Small intestine (tissue), 7 donors: ENCODE results near the gene WFIKKN2. TPM values are rescaled to one million over a fixed set of nuclear protein-coding genes. Genes with fewer than 3 reads are reported as not detected.

ENCODE experiments used
- DNase-seq, 2 donors: peaks; one replicate each; pipeline versions ENCODE4 v3.0.0 to v3.0.0-alpha.2; 2013
- FAIRE-seq: peaks from 2 replicates; lab custom pipeline; 2012; peaks lifted over from hg19 to GRCh38; lab: Jason Lieb, UNC
- H3K27ac ChIP-seq, 3 donors: one replicate each; pipeline ENCODE4 v1.5.1; 2013; ENCODE audit warnings: low read length in 2 of 3, mild to moderate bottlenecking in 2 of 3, control low read depth in 1 of 3, inconsistent platforms in 1 of 3, low read depth in 1 of 3, moderate library complexity in 1 of 3
- H3K27me3 ChIP-seq, 3 donors: one replicate each; pipeline ENCODE4 v1.6.1; 2013; ENCODE audit warnings: low read length in 3 of 3, inconsistent platforms in 1 of 3; ENCODE audit not compliant: control insufficient read depth in 3 of 3, insufficient read depth in 3 of 3
- H3K36me3 ChIP-seq, 3 donors: one replicate each; pipeline ENCODE4 v1.6.1; 2013; ENCODE audit warnings: low read length in 3 of 3, inconsistent platforms in 1 of 3, low read depth in 1 of 3, mild to moderate bottlenecking in 1 of 3, moderate library complexity in 1 of 3; ENCODE audit not compliant: control insufficient read depth in 3 of 3, insufficient read depth in 2 of 3
- H3K4me1 ChIP-seq, 3 donors: one replicate each; pipeline ENCODE4 v1.6.1; 2013; ENCODE audit warnings: low read length in 2 of 3, inconsistent platforms in 1 of 3, low read depth in 1 of 3, mild to moderate bottlenecking in 1 of 3, moderate library complexity in 1 of 3; ENCODE audit not compliant: control insufficient read depth in 3 of 3, insufficient read depth in 2 of 3
- H3K4me3 ChIP-seq, 3 donors: one replicate each; pipeline ENCODE4 v1.5.1; 2013; ENCODE audit warnings: low read length in 3 of 3, control low read depth in 1 of 3, inconsistent platforms in 1 of 3, low read depth in 1 of 3, mild to moderate bottlenecking in 1 of 3, moderate library complexity in 1 of 3
- H3K9me3 ChIP-seq, 2 donors: one replicate each; pipeline ENCODE4 v1.6.1; 2013; ENCODE audit warnings: low read depth in 1 of 2, low read length in 1 of 2; ENCODE audit not compliant: control insufficient read depth in 2 of 2, insufficient read depth in 1 of 2
- WGBS, 3 donors: extraction: QIAGEN DNeasy Blood & Tissue Kit; methylation state at CpG; one replicate each; pipeline ENCODE4 v1.1.7; 2013; 5-methylcytosine and 5-hydroxymethylcytosine counted together
- polyA plus RNA-seq, 4 donors: library from polyadenylated mRNA; stranded (reverse) in 3 of 4; unstranded in 1 of 4; fragments of 200-250 nt in 3 of 4; fragments of 120-200 nt in 1 of 4; gene quantifications; one replicate each; pipeline versions ENCODE4 v1.2.1 to v1.2.3, GENCODE V29; 2013
- donor health status: healthy with polysubstance abuse.
- donor health status: control.
- donor health status: control.
- donor health status: Bipolar disorder and iron deficiency.
- donor health status: healthy.

The WFIKKN2 gene
- polyA plus RNA-seq, 4 donors = 0.03 to 0.10 TPM; not detected in 2

DNA sequence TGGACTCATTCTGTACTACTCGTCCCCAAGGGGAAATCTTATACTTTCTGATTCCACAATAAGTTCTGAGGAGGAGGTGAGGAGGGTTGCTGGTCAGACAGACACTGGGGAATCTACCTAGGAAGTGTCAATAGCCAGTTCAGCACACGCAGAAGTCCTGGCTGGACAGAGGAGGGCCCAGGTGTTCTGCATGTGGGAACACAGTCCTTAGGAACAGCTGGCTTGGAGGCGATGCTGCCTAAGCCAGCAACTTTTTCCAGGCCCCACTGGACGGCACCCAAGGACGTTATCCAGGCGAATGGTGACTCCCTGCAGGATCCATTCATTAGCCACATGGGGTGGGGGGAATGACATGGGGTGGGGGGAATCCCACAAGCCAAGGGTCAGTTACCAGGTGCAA, 29.9 kb upstream of the WFIKKN2 start:
- Histone ChIP-seq H3K27me3 (no peaks in the 10 kb centered on the region), H3K4me3 (no peak overlapping the region), H3K4me1 (no peaks in the 10 kb centered on the region), H3K9me3 (no peaks in the 10 kb centered on the region), H3K27ac (no peak overlapping the region), H3K36me3 (no peaks in the 10 kb centered on the region)
- DNase-seq (no peak), FAIRE-seq (no peak)
- WGBS, 3 donors = 52 to 62% (median 60%) methylated on average over 6 of the region's 6 CpGs

DNA sequence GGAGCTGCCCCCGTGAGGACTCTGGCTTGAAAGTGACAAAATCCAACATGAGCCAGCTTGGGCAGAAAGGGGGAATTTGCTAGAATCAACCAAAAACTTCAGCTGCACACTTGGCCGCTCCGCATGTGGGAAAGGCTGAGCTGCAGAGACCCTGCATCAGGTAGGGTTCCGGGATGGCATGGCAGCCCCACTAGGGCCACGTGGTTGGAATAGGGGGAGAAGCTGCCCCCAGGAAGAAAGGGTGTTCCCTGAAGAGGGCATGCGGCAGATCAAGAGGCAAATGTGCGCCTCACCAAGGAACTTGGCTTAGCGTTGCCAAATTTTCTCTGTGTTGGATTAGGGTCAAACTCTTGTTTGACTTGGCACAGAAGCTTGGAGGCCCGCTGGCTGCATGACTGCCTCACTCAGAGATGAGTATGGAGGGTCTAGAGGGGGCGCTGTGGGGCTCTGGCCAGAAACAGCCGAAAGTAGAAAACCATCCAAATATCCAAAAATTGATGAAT, 29.2 kb upstream of the WFIKKN2 start:
- DNase-seq (no peak), FAIRE-seq (no peak)
- Histone ChIP-seq H3K36me3 (no peaks in the 10 kb centered on the region), H3K27ac (no peak overlapping the region), H3K4me1 (no peaks in the 10 kb centered on the region), H3K4me3 (no peak overlapping the region), H3K27me3 (no peaks in the 10 kb centered on the region), H3K9me3 (no peaks in the 10 kb centered on the region)
- 28 to 57% (median 46%) methylated on average over 11 of the region's 11 CpGs for WGBS, 3 donors

DNA sequence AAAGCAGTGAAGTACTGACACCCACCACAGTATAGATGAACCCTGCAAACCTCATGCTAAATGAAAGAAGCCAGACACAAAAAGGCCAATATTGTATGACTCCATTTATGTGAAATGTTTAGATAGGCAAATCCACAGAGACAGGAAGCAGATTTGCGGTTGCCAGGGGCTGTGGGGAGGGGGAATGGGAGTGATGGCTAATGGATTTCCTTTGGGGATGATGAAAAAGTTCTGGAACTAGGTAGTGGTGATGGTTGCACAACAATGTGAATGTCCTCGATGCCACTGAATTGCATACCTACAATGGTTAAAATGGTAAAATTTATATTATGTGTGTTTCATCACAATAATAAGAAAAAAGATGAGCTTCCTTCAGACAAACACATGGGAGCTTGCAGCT, 28.4 kb upstream of the WFIKKN2 start:
- no peaks in the 10 kb centered on the region for H3K4me1 ChIP-seq
- no peak overlapping the region for H3K4me3 ChIP-seq
- H3K27me3 ChIP-seq = no peaks in the 10 kb centered on the region
- DNase-seq = no peak
- no peak overlapping the region for H3K27ac ChIP-seq
- no peak for FAIRE-seq
- H3K9me3 ChIP-seq = no peaks in the 10 kb centered on the region
- 70 to 93% (median 84%) methylated on average over 2 of the region's 2 CpGs for WGBS, 3 donors
- H3K36me3 ChIP-seq = no peaks in the 10 kb centered on the region

- H3K27ac ChIP-seq = no peak overlapping the region
- DNase-seq (no peak), FAIRE-seq (no peak)
- H3K27me3 ChIP-seq = no peaks in the 10 kb centered on the region
- H3K4me1 ChIP-seq = no peaks in the 10 kb centered on the region
- H3K36me3 ChIP-seq = no peaks in the 10 kb centered on the region
- no peak overlapping the region for H3K4me3 ChIP-seq
- H3K9me3 ChIP-seq = no peaks in the 10 kb centered on the region
- 65 to 83% (median 79%) methylated on average over 5 of the region's 5 CpGs for WGBS, 3 donors
Observed at GRCh38 chr17:50807675-50808074, 27.7 kb upstream of the WFIKKN2 start.

- no peak overlapping the region for H3K27ac ChIP-seq
- H3K4me1 ChIP-seq = no peaks in the 10 kb centered on the region
- no peaks in the 10 kb centered on the region for H3K9me3 ChIP-seq
- H3K4me3 ChIP-seq = no peak overlapping the region
- DNase-seq (no peak), FAIRE-seq (no peak)
- no peaks in the 10 kb centered on the region for H3K36me3 ChIP-seq
- no peaks in the 10 kb centered on the region for H3K27me3 ChIP-seq
- WGBS, 3 donors = 95 to 98% (median 95%) methylated on average over 7 of the region's 7 CpGs
Observed at GRCh38 chr17:50808413-50808812, 27.0 kb upstream of the WFIKKN2 start.

GRCh38 chr17:50808888-50809287, 26.5 kb upstream of the WFIKKN2 start:
- no peak for FAIRE-seq
- Histone ChIP-seq H3K36me3 (no peaks in the 10 kb centered on the region), H3K4me3 (no peak overlapping the region), H3K9me3 (no peaks in the 10 kb centered on the region), H3K27me3 (no peaks in the 10 kb centered on the region), H3K4me1 (no peaks in the 10 kb centered on the region), H3K27ac (no peak overlapping the region)
- WGBS, 3 donors = 39 to 73% (median 52%) methylated on average over 3 of the region's 3 CpGs
- DNase-seq = no peak

DNA sequence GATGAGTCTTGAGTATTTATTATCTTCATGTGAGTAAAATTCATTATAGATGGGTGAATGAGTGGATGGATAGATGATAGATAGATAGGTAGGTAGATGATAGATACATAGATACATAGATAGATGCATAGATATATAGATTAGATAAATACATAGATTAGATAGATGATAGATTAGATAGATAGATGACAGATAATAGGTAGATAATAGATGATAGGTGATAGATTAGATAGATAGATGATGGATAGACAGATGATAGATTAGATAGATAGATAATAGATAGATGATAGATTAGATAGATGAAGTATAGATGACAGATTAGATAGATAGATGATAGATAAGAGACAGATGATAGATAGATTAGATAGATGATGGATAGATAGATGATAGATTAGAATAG, 21.8 kb upstream of the WFIKKN2 start:
- H3K27ac ChIP-seq = no peak overlapping the region
- H3K36me3 ChIP-seq = no peaks in the 10 kb centered on the region
- no peaks in the 10 kb centered on the region for H3K9me3 ChIP-seq
- peaks cover 0 to 5% (median 0%) of the 10 kb centered on the region in 3 donors for H3K27me3 ChIP-seq
- FAIRE-seq = no peak
- DNase-seq = no peak
- no peaks in the 10 kb centered on the region for H3K4me1 ChIP-seq
- no peak overlapping the region for H3K4me3 ChIP-seq

- Histone ChIP-seq H3K36me3 (no peaks in the 10 kb centered on the region), H3K27me3 (peaks cover 0 to 5% (median 0%) of the 10 kb centered on the region in 3 donors), H3K4me1 (no peaks in the 10 kb centered on the region), H3K9me3 (no peaks in the 10 kb centered on the region), H3K27ac (no peak overlapping the region), H3K4me3 (no peak overlapping the region)
- no peak for FAIRE-seq
- WGBS, 3 donors = 50 to 73% (median 69%) methylated on average over 3 of the region's 3 CpGs
- DNase-seq = no peak
Observed at GRCh38 chr17:50815400-50815799, 20.0 kb upstream of the WFIKKN2 start.

DNA sequence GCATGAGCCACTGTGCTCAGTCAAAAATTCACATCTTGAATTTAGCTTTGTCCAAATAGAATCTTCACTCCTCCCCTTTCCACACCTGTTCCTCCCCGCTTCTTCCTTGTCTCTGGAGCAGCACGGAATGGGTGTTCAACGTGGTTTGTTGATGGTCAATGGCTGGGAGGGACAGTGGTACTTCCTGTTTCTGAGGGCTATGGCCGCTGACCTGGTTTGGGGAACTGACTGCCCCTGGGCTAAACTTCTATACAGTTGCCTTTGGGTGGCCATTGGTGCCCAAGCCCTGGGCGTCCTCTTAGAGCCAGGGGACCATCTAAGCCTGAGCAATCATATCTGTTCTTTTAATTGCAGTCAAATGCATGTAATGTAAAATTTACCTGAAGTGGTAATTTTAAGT, 19.1 kb upstream of the WFIKKN2 start:
- no peaks in the 10 kb centered on the region for H3K9me3 ChIP-seq
- DNase-seq (no peak), FAIRE-seq (no peak)
- H3K27ac ChIP-seq = no peak overlapping the region
- H3K27me3 ChIP-seq = peaks cover 0 to 5% (median 0%) of the 10 kb centered on the region in 3 donors
- H3K4me1 ChIP-seq = no peaks in the 10 kb centered on the region
- H3K36me3 ChIP-seq = no peaks in the 10 kb centered on the region
- 75 to 82% (median 79%) methylated on average over 5 of the region's 5 CpGs for WGBS, 3 donors
- H3K4me3 ChIP-seq = no peak overlapping the region
